NCI-H2227 (cell line): ENCODE results near the gene UCMA.
"Not testable (repeated sequence)": the region's sequence is repeated elsewhere in the genome, so short reads cannot be mapped to it uniquely, and the experiment has no call there.

ENCODE experiments used
- DNase-seq: peaks from one replicate; lab custom pipeline; 2025; ENCODE audit not compliant: unreplicated experiment; lab: John Stamatoyannopoulos, UW

The UCMA gene

DNA sequence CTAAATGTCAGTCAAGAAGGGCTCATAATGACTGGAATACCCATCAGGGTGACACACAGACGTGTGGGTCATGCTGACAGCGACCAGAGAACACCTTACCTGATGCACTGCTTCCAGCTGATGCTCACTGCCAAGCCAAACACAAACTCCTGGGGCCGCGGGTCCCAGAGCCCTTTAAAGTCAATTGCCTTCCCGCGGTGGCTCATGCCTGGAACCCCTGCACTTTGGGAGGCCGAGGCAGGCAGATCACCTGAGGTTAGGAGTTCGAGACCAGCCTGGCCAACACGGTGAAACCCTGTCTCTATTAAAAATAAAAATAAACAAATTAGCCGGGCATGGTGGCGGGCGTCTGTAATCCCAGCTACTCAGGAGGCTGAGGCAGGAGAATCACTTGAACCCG lies 562 bp upstream of the UCMA start:
- DNase-seq: not testable (repeated sequence)

DNA sequence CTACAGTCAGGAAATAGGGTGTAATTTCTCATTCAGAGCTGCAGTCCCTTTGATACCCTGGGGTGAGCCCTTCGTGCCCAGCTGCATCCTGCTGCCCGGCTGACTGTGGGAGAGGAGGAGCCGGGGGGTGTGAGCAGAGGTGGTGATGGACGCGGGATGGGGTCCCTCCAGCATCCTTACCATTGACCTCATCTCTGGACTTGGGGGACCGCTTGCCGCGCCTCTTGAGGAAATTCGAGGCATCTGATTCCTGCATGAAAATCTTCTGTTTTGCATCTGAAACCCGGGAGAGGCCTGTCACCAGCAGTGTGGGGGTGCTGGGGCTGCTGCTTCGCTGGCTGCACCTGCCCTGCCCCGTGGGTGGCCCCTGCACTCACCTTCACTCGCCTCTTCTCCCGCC lies 816 bp downstream of the UCMA start:
- DNase-seq: no peak

DNA sequence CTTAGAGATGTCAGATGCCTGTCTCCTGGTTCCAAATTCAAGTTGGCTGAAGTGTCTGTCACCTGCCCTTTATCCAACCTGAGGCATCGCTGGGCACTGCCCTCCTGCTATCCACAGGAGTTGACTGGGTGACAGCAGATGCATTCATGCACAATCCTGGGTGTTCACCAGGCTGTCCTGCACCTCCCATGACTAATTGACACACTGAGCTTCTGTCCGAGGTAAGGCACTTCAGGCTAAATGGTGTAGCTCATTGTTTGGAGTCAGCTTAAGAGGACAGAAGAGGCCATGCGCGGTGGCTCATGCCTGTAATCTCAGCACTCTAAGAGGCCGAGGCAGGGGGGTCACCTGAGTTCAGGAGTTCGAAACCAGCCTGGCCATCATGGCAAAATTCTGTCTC lies 2.4 kb downstream of the UCMA start:
- no peak for DNase-seq

DNA sequence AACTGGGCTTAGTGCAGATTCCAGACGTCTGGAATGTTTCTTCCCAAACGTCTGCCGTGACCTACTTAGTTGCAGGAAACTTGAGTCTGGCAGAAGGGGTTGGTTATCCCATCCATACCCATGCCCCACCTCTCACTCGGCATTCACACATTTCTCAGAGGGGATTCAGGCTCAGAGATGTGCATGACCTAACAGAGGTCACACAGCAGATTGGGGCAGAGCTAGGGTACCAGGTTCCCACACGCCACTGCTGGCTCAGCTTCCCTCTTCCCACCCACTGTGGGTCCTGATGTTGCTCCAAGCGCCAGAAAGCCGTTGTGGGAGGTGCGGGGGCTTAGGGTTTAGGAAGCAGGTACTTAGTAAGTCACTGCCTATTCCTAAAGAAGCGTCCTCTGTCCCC lies 3.0 kb downstream of the UCMA start:
- no peak for DNase-seq

DNA sequence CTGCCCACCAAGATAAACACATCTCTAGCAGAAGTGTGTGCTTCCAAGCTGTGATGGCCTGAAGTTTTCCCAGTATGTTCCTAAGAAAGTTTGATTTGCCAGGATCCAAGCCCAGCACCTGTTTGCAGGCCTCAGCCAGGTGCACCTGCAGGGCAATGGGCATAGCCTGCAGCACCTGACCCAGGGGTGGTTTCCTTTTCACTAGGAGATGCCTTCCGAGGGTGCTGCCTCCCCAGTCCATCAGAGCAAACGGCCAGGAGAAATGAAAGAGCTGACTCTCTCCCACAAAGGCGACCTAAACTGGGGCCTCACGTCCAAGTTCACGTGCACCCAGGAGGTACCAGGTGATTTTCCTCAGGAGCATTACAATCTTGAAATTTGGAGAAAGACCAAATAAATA lies 7.1 kb downstream of the UCMA start:
- DNase-seq: no peak

DNA sequence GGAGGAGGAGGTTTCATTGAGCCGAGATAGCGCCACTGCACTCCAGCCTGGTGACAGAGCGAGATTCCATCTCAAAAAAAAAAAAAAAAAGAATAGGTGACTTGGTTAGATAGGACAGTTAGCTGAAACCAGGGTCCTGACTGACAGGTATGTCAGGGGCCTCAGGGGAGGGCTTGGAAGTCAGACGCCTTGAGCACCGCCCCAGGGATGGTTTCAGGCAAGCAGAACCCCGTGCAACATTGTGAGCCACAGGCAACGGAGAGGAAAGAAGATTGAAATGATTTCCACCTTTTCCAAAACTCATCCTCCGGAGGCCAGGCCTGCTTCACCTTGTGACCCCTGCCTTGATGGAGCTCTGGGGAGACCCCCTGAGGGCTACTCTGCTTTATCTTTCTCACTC lies 8.6 kb downstream of the UCMA start:
- no peak for DNase-seq

DNA sequence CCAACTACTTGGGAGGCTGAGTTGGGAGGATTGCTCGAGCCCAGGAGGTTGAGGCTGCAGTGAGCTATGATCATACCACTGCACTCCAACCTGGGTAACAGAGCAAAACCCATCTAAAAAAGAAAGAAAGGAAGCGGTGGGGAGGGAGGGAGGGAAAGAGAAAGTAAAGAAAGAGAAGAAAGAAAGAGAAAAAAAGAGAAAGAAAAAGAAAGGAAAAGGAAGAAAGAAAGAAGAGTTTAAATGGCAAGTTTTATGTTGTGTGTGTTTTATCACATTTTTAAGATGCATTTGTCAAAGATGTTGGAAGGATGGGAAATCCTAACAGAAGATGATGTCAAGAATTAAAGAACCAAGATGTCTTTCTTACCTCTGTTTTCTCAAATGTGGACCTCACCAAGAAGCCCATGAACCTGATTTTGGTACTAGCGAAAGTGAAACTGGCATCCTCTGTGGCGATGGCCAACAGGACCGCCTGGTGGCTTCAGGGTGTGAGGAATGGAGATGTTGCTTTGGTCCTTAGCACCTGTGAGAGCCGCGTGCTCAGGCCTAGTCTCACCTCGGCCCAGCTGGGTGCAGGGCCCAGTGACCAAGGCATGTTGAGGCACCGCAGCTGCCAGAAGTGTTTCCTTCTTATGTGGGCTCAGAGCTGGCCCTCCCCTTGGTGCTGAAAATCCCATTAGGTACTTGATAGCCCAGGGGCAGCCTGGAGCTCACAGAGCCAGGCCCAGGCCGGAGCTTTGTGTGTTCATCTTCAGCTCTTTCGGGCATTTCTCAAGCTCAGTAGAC lies 9.8 kb downstream of the UCMA start:
- DNase-seq: no peak

DNA sequence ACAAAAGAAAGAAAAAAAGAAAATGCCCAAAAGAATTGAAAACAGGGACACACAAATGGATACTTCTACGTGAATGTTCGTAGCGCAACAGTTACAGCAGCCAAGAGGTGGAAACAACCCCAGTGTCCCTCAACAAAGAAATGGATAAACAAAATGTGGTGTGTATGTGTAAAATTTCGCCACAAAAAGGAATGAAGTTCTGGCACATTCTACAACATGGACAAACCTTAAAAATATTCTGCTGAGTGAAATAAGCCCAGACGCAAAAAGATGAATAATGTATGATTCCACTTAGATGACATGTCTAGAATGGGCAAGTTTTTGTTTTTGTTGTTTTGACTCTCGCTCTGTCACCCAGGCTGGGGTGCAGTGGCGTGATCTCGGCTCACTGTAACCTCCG lies 10.9 kb downstream of the UCMA start:
- DNase-seq: no peak

DNA sequence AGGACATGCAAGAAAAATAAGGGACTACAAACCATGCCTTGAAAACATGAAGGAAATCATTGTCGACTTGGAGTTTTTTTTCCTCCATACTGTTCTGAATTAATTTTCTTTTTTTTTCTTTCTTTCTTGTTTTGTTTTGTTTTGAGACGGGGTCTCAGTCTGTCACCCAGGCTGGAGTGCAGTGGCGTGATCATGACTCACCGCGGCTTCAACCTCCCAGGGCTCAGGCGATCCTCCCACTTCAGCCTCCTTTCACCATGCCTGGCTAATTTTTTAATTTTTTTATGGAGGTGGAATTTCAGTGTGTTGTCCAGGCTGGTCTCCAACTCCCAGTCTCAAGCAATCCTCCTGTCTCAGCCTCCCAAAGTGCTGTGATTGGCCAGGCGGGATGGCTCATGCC lies 11.6 kb downstream of the UCMA start:
- no peak for DNase-seq

DNA sequence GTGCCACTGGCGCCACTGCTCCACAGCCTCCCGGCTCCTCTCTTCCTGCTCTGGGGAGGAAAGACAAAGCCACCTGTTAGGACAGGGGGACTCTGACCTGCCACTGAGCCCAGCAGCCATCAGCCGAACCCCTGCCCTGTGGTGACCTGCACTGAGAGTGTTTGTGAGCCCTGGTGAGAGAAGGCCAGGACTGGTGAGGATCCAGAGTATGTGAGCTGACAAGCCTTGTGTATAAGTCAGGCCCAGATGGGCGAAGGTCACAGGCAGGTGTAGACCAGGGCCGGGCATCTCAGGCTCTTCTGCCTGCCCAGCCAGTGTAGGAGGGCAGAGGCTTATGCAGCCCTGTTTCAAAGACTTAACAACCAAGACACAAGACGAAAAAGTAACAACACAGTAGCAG lies 12.0 kb downstream of the UCMA start:
- DNase-seq: no peak

DNA sequence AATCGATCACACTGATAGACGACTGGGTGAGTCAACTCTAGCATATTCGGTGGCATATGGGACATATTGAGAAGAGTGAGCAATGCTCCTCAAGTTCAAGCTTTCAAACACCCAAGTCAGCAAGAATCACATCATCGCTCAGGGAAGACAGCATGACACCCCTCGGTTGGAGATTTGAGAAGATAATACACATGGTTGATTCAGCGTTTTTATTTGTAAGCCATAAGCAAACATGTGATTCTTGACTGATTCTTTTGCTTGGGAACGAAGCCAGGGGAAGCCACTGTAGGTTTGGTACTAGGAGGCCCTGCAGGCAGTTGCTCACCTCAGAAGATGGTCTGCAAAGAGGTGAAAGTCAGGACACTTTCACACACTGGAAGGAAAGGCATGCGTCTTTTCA lies 12.6 kb downstream of the UCMA start:
- no peak for DNase-seq

DNA sequence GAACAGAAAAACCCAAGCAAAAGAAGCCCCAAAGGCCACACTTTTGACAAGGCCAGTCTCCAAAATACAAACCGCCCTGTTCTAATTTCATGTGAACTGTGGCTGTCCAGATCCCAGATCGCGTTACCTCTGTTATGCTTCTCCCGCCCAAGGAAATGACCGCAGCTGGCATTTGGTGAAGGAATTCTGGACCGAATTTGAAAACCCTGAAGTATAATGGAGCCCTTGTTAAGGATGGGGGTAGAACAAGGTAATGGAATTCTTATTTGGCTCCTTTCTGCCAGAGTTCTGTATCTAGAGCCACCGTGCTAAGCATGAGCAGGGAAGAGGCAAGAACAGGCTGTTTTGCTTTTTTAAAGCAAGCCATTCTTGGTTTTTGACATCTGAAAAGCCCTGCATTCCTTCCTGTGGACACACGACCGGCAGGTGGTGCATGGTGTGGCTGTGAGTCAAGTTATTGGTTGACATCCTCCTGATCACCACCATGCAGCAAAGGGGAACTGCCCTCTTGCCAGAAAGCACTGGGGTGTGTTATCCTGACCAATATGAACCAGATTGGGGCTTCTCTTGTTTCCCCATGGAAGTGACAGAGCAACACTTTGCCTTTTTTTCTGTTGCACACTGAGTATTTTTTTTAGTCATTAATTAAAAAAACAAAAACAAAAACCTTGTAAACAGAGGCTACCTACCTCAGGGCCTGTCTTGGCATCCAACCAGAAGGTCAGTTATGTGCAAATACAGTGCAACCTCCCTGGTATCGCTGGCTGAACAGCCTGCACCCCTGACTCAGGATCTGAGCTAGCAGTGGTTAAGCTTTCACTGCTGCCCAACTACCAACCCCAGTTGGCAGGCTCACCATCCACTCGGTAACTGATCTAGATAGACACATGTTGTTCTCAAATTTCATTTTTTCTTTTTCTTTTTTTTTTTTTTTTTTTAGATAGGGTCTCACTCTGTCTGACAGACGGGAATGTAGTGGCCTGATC lies 14.2 kb downstream of the UCMA start:
- DNase-seq: no peak

DNA sequence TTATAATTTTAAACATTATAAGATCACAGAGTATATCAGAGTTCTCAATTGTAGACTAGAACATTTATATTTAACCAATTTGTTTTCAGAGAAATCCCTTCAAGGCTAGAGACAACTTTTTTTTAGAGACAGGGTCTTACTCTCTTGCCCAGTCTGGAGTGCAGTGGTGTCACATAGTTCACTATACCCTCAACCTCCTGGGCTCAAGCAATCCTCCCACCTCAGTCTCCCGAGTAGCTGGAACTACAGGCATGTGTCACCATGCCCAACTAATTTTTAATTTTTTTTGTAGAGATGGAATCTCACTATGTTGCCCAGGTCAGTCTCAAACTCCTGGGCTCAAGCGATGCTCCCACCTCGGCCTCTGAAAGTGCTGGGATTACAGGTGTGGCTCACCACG lies 15.3 kb downstream of the UCMA start:
- DNase-seq: no peak

DNA sequence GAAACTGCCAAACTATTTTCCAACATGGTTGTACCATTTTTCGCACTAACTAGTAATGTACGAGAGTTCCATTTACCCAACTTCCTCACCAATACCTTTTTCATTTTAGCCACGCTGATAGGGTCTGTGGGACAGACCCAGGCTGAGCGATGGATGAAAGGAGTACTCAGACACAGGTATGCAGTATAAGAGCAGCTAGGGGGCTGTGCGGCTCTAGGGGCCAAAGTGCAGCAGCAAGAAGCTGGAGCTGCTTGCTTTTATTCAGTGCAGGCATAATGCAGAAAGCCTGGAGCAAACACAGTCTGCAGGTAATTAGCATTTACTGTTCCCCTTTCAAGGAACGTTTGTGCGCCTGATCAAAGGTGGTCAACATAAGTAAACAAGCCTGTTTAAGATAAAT lies 21.0 kb downstream of the UCMA start:
- DNase-seq: no peak

DNA sequence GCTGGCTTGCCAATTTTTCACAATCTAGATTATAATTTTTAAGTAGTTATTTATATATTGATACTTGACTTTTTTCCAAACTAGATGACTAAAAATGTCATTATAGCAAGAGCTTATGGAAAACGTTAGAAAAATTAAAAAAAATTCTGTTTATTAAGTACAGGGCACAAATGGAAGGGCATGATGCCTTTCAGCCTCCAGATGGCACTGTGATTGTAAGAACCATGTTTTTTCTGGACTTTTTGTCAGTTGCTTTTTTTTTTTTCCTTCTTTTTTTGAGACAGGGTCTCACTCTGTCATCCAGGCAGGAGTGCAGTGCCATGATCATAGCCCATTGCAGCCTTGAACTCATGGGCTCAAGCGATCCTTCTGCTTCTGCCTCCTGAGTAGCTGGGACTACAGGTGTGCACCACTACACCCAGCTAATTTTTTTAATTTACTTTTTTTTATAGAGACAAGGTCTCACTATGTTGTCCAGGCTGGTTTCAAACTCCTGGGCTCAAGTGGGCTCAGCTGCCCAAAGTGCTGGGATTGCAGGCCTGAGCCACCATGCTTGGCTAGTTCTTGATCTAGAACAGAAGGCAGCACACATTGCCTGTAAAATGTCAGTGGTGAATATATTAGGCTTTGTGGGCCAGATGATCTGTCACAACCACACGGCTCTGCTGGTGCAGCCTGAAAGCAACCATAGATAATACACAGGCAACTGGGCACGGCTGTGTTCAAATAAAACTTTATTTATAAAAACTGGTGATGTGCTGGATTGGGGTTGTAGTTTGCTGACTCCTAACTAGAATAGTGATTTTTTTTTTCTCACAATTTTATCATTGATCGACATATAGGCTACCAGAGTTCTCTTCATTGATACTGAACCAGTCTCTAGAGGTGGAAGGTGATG lies 27.4 kb downstream of the UCMA start:
- DNase-seq: peak; percentile 1

DNA sequence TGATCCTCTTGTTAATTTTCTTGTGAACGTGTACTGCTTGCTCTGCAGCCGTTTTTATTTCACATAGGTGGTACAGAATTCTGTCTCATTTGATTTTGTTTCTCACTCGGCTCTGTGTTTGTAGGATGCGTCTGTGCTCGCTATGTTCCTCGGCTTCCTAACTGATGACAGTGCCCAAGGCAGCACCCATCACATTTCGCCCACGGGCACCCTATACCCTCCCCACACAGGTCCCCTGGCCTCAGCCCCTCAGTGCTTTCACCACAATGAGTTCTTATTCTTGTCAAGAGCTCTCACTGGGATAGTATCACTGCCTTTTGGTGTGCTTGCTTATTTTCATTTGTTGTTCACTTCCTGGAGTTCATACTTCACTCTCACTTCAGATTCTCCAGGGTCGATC lies 28.1 kb downstream of the UCMA start:
- DNase-seq: no peak

DNA sequence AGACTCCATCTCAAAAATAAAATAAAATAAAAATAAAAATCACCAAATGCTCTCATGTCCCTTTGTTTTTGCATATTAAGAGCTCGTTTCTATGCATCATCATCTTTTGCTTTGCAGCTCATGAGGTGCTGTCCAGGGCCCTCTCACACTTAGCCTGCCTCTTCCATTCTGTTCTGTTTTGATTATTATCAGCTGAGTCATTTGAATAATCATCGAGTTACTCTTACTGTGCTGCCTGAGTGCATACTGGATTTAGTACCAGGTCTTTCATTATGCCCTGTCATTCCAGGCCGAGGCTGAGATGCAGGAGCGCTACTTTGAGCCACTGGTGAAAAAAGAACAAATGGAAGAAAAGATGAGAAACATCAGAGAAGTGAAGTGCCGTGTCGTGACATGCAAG lies 33.0 kb downstream of the UCMA start:
- no peak for DNase-seq

DNA sequence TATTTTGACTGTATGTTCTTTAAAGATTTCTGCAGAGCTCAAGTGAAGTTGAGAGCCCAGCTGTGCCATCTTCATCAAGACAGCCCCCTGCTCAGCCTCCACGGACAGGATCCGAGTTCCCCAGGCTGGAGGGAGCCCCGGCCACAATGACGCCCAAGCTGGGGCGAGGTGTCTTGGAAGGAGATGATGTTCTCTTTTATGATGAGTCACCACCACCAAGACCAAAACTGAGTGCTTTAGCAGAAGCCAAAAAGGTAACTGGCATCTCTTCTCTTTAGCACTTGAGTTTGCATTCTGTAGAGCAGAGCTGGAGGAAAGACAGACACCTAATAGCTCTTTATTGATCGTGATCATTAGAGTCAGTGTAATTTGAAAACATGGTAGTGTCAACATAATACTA lies 39.2 kb downstream of the UCMA start:
- no peak for DNase-seq

DNA sequence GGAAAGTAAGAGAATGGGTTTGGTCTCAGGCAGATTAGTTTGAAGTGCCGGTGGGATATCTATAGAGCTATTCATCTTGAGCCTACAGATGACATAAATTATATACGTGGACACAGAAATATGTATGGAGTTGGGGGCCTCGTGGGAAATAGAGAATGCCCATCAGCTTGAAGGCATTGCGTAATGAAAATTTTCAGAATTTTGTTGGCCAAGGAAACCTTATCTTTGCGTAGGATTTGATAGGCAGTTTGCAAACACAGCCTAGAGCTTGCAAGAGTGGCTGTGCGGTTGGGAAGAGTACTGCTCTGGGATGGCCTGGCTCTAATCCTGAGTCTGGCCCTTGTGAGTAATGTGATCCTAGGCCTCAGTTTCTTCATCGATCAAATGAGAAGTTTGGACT lies 40.5 kb downstream of the UCMA start:
- no peak for DNase-seq

DNA sequence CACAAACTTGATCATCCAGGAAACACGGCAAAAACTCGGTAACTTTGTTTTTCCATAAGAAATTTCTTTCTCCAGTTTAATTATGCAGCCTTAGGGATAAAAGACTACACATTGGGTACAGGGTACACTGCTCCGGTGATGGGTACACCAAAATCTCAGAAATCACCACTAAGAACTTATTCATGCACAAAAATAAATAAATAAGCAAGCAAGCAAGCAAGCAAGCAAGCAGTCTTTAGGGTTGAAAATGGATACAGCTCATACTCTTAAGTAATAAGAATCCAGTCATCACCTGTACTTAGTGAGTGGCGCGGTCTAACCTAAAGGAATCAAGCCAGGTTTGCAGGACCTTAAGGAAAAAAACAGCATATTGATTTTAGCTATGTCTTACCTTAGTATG lies 42.8 kb downstream of the UCMA start:
- no peak for DNase-seq

DNA sequence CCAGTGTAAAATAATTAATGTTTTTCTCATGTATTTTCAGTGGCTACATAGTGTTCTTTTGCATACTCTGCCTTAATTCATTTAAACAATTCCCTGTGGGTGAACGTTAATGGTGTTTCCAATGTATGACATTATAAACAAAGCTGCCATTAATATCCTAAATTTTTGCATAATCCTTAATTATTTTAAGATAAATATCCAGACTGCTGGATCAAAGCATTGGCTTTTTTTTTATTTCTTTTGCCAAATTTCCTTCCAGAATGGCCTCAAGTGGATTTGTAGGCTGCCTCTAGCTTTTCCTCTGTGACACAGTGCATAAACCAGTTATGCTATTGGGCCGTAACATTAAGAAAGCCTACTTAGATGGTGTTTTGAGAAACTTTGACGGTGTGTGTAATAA lies 43.4 kb downstream of the UCMA start:
- no peak for DNase-seq
